SH-SY5Y (cell line): ENCODE results near the gene SEC24A.

Experiments
- GATA2 ChIP-seq: IDR thresholded peaks from 2 replicates; pipeline ENCODE4 v1.6.1; 2011; ENCODE audit warnings: mild to moderate bottlenecking, low read depth, low read length
- GATA3 ChIP-seq: IDR thresholded peaks from 2 replicates; pipeline ENCODE4 v1.6.1; 2011; ENCODE audit warnings: low read depth, mild to moderate bottlenecking, low read length, moderate library complexity

DNA sequence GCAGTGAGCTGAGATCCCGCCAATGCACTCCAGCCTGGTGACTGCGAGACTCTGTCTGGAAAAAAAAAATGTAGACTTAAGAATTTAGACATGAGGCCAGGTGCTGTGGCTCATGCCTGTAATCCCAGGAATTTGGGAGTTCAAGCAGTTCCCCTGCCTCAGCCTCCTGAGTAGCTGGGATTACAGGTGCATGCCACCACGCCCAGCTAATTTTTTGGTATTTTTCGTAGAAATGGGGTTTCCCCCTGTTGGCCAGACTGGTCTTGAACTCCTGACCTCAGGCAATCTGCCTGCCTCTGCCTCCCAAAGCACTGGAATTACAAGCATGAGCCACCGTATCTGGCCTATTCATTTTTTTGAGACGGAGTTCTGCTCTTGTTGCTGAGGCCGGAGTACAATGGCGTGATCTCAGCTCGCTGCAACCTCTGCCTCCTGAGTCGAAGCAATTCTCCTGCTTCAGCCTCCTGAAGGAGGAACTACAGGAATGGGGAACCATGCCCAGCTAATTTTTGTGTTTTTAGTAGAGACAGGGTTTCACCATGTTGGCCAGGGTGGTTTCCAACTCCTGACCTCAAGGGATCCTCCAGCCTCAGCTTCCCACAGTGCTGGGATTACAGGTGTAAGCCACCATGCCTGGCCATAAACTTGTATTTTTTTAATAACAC is 124.0 kb downstream of the SEC24A start:
- TF ChIP-seq GATA2 (no peak), GATA3 (no peak)
